Left lung (tissue), 10 donors: ENCODE data around the gene ITGA5. TPM values are rescaled to one million over a fixed set of nuclear protein-coding genes. Genes with fewer than 3 reads are reported as not detected.

Experiments used
- ATAC-seq: fragments of 200-7000 bp; cut with Tn5 transposase; one replicate; pipeline ENCODE4 v1.9.1; 2020; ENCODE audit warnings: moderate library complexity
- DNase-seq, 4 donors: peaks; one replicate each; pipeline ENCODE4 v3.0.0-alpha.2; 2013 to 2020
- H3K27ac ChIP-seq, 2 donors: fragments of 200-600 bp; sonication (generic) in 1 of 2; one replicate each; pipeline versions ENCODE4 v1.5.0 to v1.8.0; 2020 to 2021
- H3K27me3 ChIP-seq, 2 donors: fragments of 200-600 bp; sonication (generic) in 1 of 2; one replicate each; pipeline versions ENCODE4 v1.5.0 to v1.8.0; 2020 to 2021
- H3K36me3 ChIP-seq, 2 donors: fragments of 200-600 bp; sonication (generic) in 1 of 2; one replicate each; pipeline versions ENCODE4 v1.5.0 to v1.8.0; 2020 to 2021
- H3K4me1 ChIP-seq, 2 donors: fragments of 200-600 bp; one replicate each; pipeline ENCODE4 v1.8.0; 2021
- H3K4me3 ChIP-seq, 2 donors: fragments of 200-600 bp; sonication (generic) in 1 of 2; one replicate each; pipeline versions ENCODE4 v1.5.0 to v1.8.0; 2020 to 2021; ENCODE audit warnings: mild to moderate bottlenecking in 1 of 2
- H3K9me3 ChIP-seq, 2 donors: fragments of 200-600 bp; sonication (generic) in 1 of 2; one replicate each; pipeline versions ENCODE4 v1.5.0 to v1.8.0; 2020 to 2021
- CTCF ChIP-seq, 2 donors: fragments of 200-600 bp; sonication (generic) in 1 of 2; IDR thresholded peaks; one replicate each; pipeline versions ENCODE4 v1.5.0 to v1.8.0; 2021; ENCODE audit warnings: antibody characterized with exemption in 2 of 2
- intact Hi-C, 2 donors: fragments of 100-400 bp; cut with DNase I; formaldehyde crosslinking; loops; one replicate each; pipeline versions ENCODE4 v1.11.2 to v1.14.2; 2022
- polyA plus RNA-seq, 6 donors: library from polyadenylated mRNA; unstranded; fragments of 120-200 nt; gene quantifications; one replicate each; pipeline ENCODE4 v1.2.1, GENCODE V29; 2013; ENCODE audit not compliant: insufficient read length in 6 of 6
- total RNA-seq, 2 donors: library from RNA; stranded (reverse); fragmentation: NEBNext Ultra II Directional; extraction: Animal tissue kit (Norgen Biotek cat#: 25700); gene quantifications; one replicate each; pipeline ENCODE4 v1.2.1, GENCODE V29; 2021
- donor health status: DM: no; HTN: yes; CAD: no.
- donor health status: DM: no; HTN: no; CAD: no.

Gene ITGA5
- total and polyA plus RNA-seq, 8 donors = 56.1 to 142 (median 73.5) TPM

GRCh38 chr12:54447917-54448316 is 28.9 kb upstream of the ITGA5 start:
- intact Hi-C loops = no loop called here
- Histone ChIP-seq H3K27ac (no peak overlapping the region), H3K9me3 (no peaks in the 10 kb centered on the region), H3K36me3 (no peaks in the 10 kb centered on the region), H3K4me3 (no peak overlapping the region), H3K27me3 (no peaks in the 10 kb centered on the region), H3K4me1 (no peaks in the 10 kb centered on the region)
- ATAC-seq (no peak), DNase-seq (no peak)
- TF ChIP-seq CTCF (IDR thresholded peaks at IDR 0.05) = no peak

- Histone ChIP-seq H3K9me3 (no peaks in the 10 kb centered on the region), H3K36me3 (no peaks in the 10 kb centered on the region), H3K4me1 (peaks cover 0 to 5% of the 10 kb centered on the region in 2 donors), H3K27ac (no peak overlapping the region), H3K27me3 (peaks cover 0 to 16% of the 10 kb centered on the region in 2 donors), H3K4me3 (no peak overlapping the region)
- DNase-seq (no peak), ATAC-seq (no peak)
- intact Hi-C loops = no loop called here
- no peak for TF ChIP-seq CTCF (IDR thresholded peaks at IDR 0.05)
These were observed 25.1 kb upstream of the ITGA5 start for GRCh38 chr12:54444206-54444605.

GRCh38 chr12:54443446-54443845 is 24.4 kb upstream of the ITGA5 start:
- H3K9me3 ChIP-seq = no peaks in the 10 kb centered on the region
- intact Hi-C loops = no loop called here
- DNase-seq = no peak
- H3K27me3 ChIP-seq = peaks cover 0 to 16% of the 10 kb centered on the region in 2 donors
- H3K4me3 ChIP-seq = no peak overlapping the region
- no peak for TF ChIP-seq CTCF (IDR thresholded peaks at IDR 0.05)
- ATAC-seq = no peak
- no peaks in the 10 kb centered on the region for H3K36me3 ChIP-seq
- no peak overlapping the region for H3K27ac ChIP-seq
- peaks cover 0 to 7% of the 10 kb centered on the region in 2 donors for H3K4me1 ChIP-seq

- no peak for ATAC-seq
These were observed 23.9 kb upstream of the ITGA5 start for GRCh38 chr12:54442961-54443360.

GRCh38 chr12:54442099-54442498 is 23.0 kb upstream of the ITGA5 start:
- H3K27me3 ChIP-seq = peaks cover 0 to 16% of the 10 kb centered on the region in 2 donors
- ATAC-seq (no peak), DNase-seq (no peak)
- H3K4me1 ChIP-seq = peaks cover 0 to 7% of the 10 kb centered on the region in 2 donors
- no peak overlapping the region for H3K4me3 ChIP-seq
- TF ChIP-seq CTCF (IDR thresholded peaks at IDR 0.05) = no peak
- no peak overlapping the region for H3K27ac ChIP-seq
- no peaks in the 10 kb centered on the region for H3K9me3 ChIP-seq
- intact Hi-C loops = no loop called here
- H3K36me3 ChIP-seq = no peaks in the 10 kb centered on the region

More at GRCh38 chr12:54442961-54443360, 23.9 kb upstream of the ITGA5 start:
- H3K4me3 ChIP-seq = no peak overlapping the region
- no peak for TF ChIP-seq CTCF (IDR thresholded peaks at IDR 0.05)
- intact Hi-C loops = no loop called here
- H3K4me1 ChIP-seq = peaks cover 0 to 7% of the 10 kb centered on the region in 2 donors
- H3K9me3 ChIP-seq = no peaks in the 10 kb centered on the region
- H3K27ac ChIP-seq = no peak overlapping the region
- no peak for DNase-seq
- peaks cover 0 to 16% of the 10 kb centered on the region in 2 donors for H3K27me3 ChIP-seq
- no peaks in the 10 kb centered on the region for H3K36me3 ChIP-seq
